Measurements from ENCODE around the gene TBC1D4.

The TBC1D4 gene

GRCh38 chr13:75263741-75264407 lies 218.1 kb downstream of the TBC1D4 start:
- no peak for TF ChIP-seq CTCF (IDR thresholded peaks at IDR 0.05; ENCODE audit: low read depth, low read length)
- DNase-seq (ENCODE audit: low read depth, low spot score) = peak; percentile 72
- no peak overlapping the region for H3K4me3 ChIP-seq (ENCODE audit: low read depth, low read length)
- in situ Hi-C loops (cut with HindIII; ENCODE audit: low sequenced_read_pairs) = no loop called here

- H3K4me3 ChIP-seq (ENCODE audit: low read depth, low read length) = no peak overlapping the region
- DNase-seq (ENCODE audit: low read depth, low spot score) = peak; percentile 69
- in situ Hi-C loops (cut with HindIII; ENCODE audit: low sequenced_read_pairs) = no loop called here
- TF ChIP-seq CTCF (IDR thresholded peaks at IDR 0.05; ENCODE audit: low read depth, low read length) = peak; percentile 65
Observed at GRCh38 chr13:75258159-75258782, 223.7 kb downstream of the TBC1D4 start.

- no peak for TF ChIP-seq CTCF (IDR thresholded peaks at IDR 0.05; ENCODE audit: low read depth, low read length)
- in situ Hi-C loops (cut with HindIII; ENCODE audit: low sequenced_read_pairs) = no loop called here
- H3K4me3 ChIP-seq (ENCODE audit: low read depth, low read length) = no peak overlapping the region
- DNase-seq (ENCODE audit: low read depth, low spot score) = no peak
Observed at GRCh38 chr13:75256922-75257321, 225.0 kb downstream of the TBC1D4 start.

- H3K4me3 ChIP-seq (ENCODE audit: low read depth, low read length) = no peak overlapping the region
- no peak for TF ChIP-seq CTCF (IDR thresholded peaks at IDR 0.05; ENCODE audit: low read depth, low read length)
- in situ Hi-C loops (cut with HindIII; ENCODE audit: low sequenced_read_pairs) = no loop called here
- DNase-seq (ENCODE audit: low read depth, low spot score) = no peak
Observed at GRCh38 chr13:75255653-75256052, 226.3 kb downstream of the TBC1D4 start.

- TF ChIP-seq CTCF (IDR thresholded peaks at IDR 0.05; ENCODE audit: low read depth, low read length) = no peak
- in situ Hi-C loops (cut with HindIII; ENCODE audit: low sequenced_read_pairs) = no loop called here
- H3K4me3 ChIP-seq (ENCODE audit: low read depth, low read length) = no peak overlapping the region
- no peak for DNase-seq (ENCODE audit: low read depth, low spot score)
Observed at GRCh38 chr13:75255147-75255546, 226.8 kb downstream of the TBC1D4 start.

- in situ Hi-C loops (cut with HindIII; ENCODE audit: low sequenced_read_pairs) = no loop called here
- no peak overlapping the region for H3K4me3 ChIP-seq (ENCODE audit: low read depth, low read length)
- no peak for TF ChIP-seq CTCF (IDR thresholded peaks at IDR 0.05; ENCODE audit: low read depth, low read length)
- DNase-seq (ENCODE audit: low read depth, low spot score) = no peak
Observed at GRCh38 chr13:75251188-75251587, 230.8 kb downstream of the TBC1D4 start.

All from astrocyte of the spinal cord (primary cell).